IMR-90 (cell line): ENCODE measurements around the gene OR1S1. TPM values are rescaled to one million over a fixed set of nuclear protein-coding genes. Genes with fewer than 3 reads are reported as not detected.

Source experiments
- ATAC-seq: fragments of 200-7000 bp; cut with Tn5 transposase; 2 replicates; pipeline ENCODE4 v1.9.1; 2020; ENCODE audit warnings: low read depth, mild to moderate bottlenecking, moderate library complexity
- BruUV-seq: library from RNA; stranded (reverse); fragments of 400-500 nt; replicated peaks from 2 replicates; lab custom pipeline; 2021; lab: Mats Ljungman, UMichigan
- CTCF ChIA-PET: fragments of 300-600 bp; formaldehyde crosslinking; extraction: SDS; loops from one replicate; lab custom pipeline; 2021; ENCODE audit warnings: antibody characterized with exemption; lab: Yijun Ruan, JAX
- POLR2A ChIA-PET: fragments of 300-600 bp; sonication (Branson Sonifier 250); formaldehyde crosslinking; loops from one replicate; lab custom pipeline; 2022; ENCODE audit warnings: antibody characterized with exemption; ENCODE audit not compliant: unreplicated experiment; lab: Charles Lee
- DNase-seq: peaks from one replicate; pipeline ENCODE4 v3.0.0; 2013
- H2AFZ ChIP-seq: replicated peaks from 2 replicates; pipeline ENCODE3; 2013; ENCODE audit warnings: low read length, mild to moderate bottlenecking; ENCODE audit not compliant: poor library complexity
- H2AK5ac ChIP-seq: 2 replicates; pipeline ENCODE4 v1.6.1; 2013; ENCODE audit warnings: low read depth, low read length, inconsistent platforms
- H2AK9ac ChIP-seq: replicated peaks from 2 replicates; pipeline ENCODE3; 2013; ENCODE audit warnings: mild to moderate bottlenecking, low read depth, low read length, moderate library complexity; ENCODE audit not compliant: poor library complexity
- H2BK120ac ChIP-seq: 2 replicates; pipeline ENCODE4 v1.6.1; 2013; ENCODE audit warnings: low read depth, low read length, inconsistent platforms
- H2BK15ac ChIP-seq: 3 replicates; pipeline ENCODE4 v1.6.1; 2013; ENCODE audit warnings: low read depth, low read length, inconsistent platforms
- H2BK20ac ChIP-seq: 2 replicates; pipeline ENCODE4 v1.6.1; 2013; ENCODE audit warnings: low read depth, mild to moderate bottlenecking, inconsistent platforms, low read length, moderate library complexity
- H2BK5ac ChIP-seq: 2 replicates; pipeline ENCODE4 v1.6.1; 2013; ENCODE audit warnings: mild to moderate bottlenecking, low read depth, low read length, inconsistent platforms; ENCODE audit not compliant: poor library complexity, severe bottlenecking
- H3K14ac ChIP-seq: replicated peaks from 2 replicates; pipeline ENCODE4 v1.6.1; 2013; ENCODE audit warnings: low read depth, low read length, inconsistent platforms
- H3K18ac ChIP-seq: 2 replicates; pipeline ENCODE4 v1.6.1; 2013; ENCODE audit warnings: low read depth, low read length, control low read depth
- H3K23ac ChIP-seq: 2 replicates; pipeline ENCODE4 v1.6.1; 2013; ENCODE audit warnings: low read depth, low read length, inconsistent platforms
- H3K27ac ChIP-seq: 2 replicates; pipeline ENCODE4 v1.5.1; 2013; ENCODE audit warnings: mild to moderate bottlenecking, control low read depth, low read length; ENCODE audit not compliant: insufficient read depth
- H3K27me3 ChIP-seq: 2 replicates; pipeline ENCODE4 v1.6.1; 2013; ENCODE audit warnings: low read length; ENCODE audit not compliant: control insufficient read depth, insufficient read depth
- H3K36me3 ChIP-seq: 2 replicates; pipeline ENCODE4 v1.6.1; 2013; ENCODE audit warnings: low read length, mixed read lengths; ENCODE audit not compliant: control insufficient read depth, insufficient read depth
- H3K4ac ChIP-seq: 2 replicates; pipeline ENCODE4 v1.6.1; 2013; ENCODE audit warnings: low read depth, low read length, inconsistent platforms
- H3K4me1 ChIP-seq: 2 replicates; pipeline ENCODE4 v1.6.1; 2013; ENCODE audit warnings: low read length, mixed read lengths; ENCODE audit not compliant: control insufficient read depth, insufficient read depth
- H3K4me2 ChIP-seq: 2 replicates; pipeline ENCODE4 v1.6.1; 2013; ENCODE audit warnings: low read depth, mild to moderate bottlenecking, control low read depth, low read length, moderate library complexity
- H3K4me3 ChIP-seq: 2 replicates; pipeline ENCODE4 v1.5.1; 2013; ENCODE audit warnings: low read depth, mild to moderate bottlenecking, control low read depth, low read length, moderate library complexity; ENCODE audit not compliant: insufficient read depth
- H3K56ac ChIP-seq: 2 replicates; pipeline ENCODE4 v1.6.1; 2013; ENCODE audit warnings: low read length, inconsistent platforms; ENCODE audit not compliant: insufficient read depth; ENCODE audit errors: extremely low read depth
- H3K79me1 ChIP-seq, 2 experiments: 2 replicates each; pipeline ENCODE4 v1.6.1; 2013; ENCODE audit warnings: low read length in 2 of 2, inconsistent platforms in 1 of 2, low read depth in 1 of 2
- H3K9ac ChIP-seq: 2 replicates; pipeline ENCODE4 v1.6.1; 2013; ENCODE audit warnings: low read depth, low read length, control low read depth
- H3K9me1 ChIP-seq: 2 replicates; pipeline ENCODE4 v1.6.1; 2013; ENCODE audit warnings: low read length, inconsistent platforms; ENCODE audit not compliant: insufficient read depth
- H3K9me3 ChIP-seq: 2 replicates; pipeline ENCODE4 v1.6.1; 2013; ENCODE audit warnings: low read length; ENCODE audit not compliant: control insufficient read depth, insufficient read depth
- H4K20me1 ChIP-seq: 2 replicates; pipeline ENCODE4 v1.6.1; 2013; ENCODE audit warnings: low read length, inconsistent platforms; ENCODE audit not compliant: insufficient read depth
- H4K5ac ChIP-seq: 2 replicates; pipeline ENCODE4 v1.6.1; 2013; ENCODE audit warnings: mild to moderate bottlenecking, low read depth, low read length, control low read depth
- H4K8ac ChIP-seq, 2 experiments: 2 replicates each; pipeline ENCODE4 v1.6.1; 2013; ENCODE audit warnings: low read depth in 2 of 2, low read length in 2 of 2, control low read depth in 1 of 2, inconsistent platforms in 1 of 2
- H4K91ac ChIP-seq: 2 replicates; pipeline ENCODE4 v1.6.1; 2013; ENCODE audit warnings: low read depth, low read length, inconsistent platforms; ENCODE audit not compliant: insufficient read depth
- BHLHE40 ChIP-seq: fragments of 150-350 bp; IDR thresholded peaks from 2 replicates; pipeline ENCODE4 v1.6.1; 2016; ENCODE audit warnings: mild to moderate bottlenecking, low read depth, low read length
- CEBPB ChIP-seq: IDR thresholded peaks from 2 replicates; pipeline ENCODE4 v1.6.1; 2012; ENCODE audit warnings: low read depth, low read length, improper control_type of control experiment
- CHD1 ChIP-seq: IDR thresholded peaks from 2 replicates; pipeline ENCODE4 v1.6.1; 2012; ENCODE audit warnings: low read depth, low read length, improper control_type of control experiment
- CTCF ChIP-seq: conservative IDR thresholded peaks from 2 replicates; pipeline ENCODE4 v1.5.1; 2012; ENCODE audit warnings: mild to moderate bottlenecking, low read depth, low read length, improper control_type of control experiment
- FOS ChIP-seq: fragments of 150-350 bp; IDR thresholded peaks from 2 replicates; pipeline ENCODE4 v1.6.1; 2016; ENCODE audit warnings: low read depth, low read length
- MAFK ChIP-seq: IDR thresholded peaks from 2 replicates; pipeline ENCODE4 v1.6.1; 2012; ENCODE audit warnings: low read depth, low read length, improper control_type of control experiment
- MAZ ChIP-seq: IDR thresholded peaks from 2 replicates; pipeline ENCODE4 v1.6.1; 2012; ENCODE audit warnings: low read depth, mild to moderate bottlenecking, low read length, improper control_type of control experiment, moderate library complexity, borderline replicate concordance
- MXI1 ChIP-seq: IDR thresholded peaks from 2 replicates; pipeline ENCODE4 v1.6.1; 2012; ENCODE audit warnings: low read depth, mild to moderate bottlenecking, low read length, moderate library complexity, borderline replicate concordance
- NFE2L2 ChIP-seq: fragments of 150-350 bp; IDR thresholded peaks from 2 replicates; pipeline ENCODE4 v1.6.1; 2016; ENCODE audit warnings: low read depth, mild to moderate bottlenecking, low read length
- POLR2A ChIP-seq: IDR thresholded peaks from 2 replicates; pipeline ENCODE4 v1.6.1; 2012; ENCODE audit warnings: mild to moderate bottlenecking, low read depth, low read length
- RAD21 ChIP-seq: IDR thresholded peaks from 2 replicates; pipeline ENCODE4 v1.6.1; 2012; ENCODE audit warnings: low read length, improper control_type of control experiment
- RCOR1 ChIP-seq: IDR thresholded peaks from 2 replicates; pipeline ENCODE4 v1.6.1; 2012; ENCODE audit warnings: mild to moderate bottlenecking, low read length, improper control_type of control experiment; ENCODE audit not compliant: insufficient replicate concordance
- RFX5 ChIP-seq: IDR thresholded peaks from 2 replicates; pipeline ENCODE4 v1.8.0; 2012; ENCODE audit warnings: low read depth, mild to moderate bottlenecking, low read length, moderate library complexity
- SMC3 ChIP-seq: fragments of 150-350 bp; IDR thresholded peaks from 2 replicates; pipeline ENCODE4 v1.6.1; 2016; ENCODE audit warnings: low read depth, mild to moderate bottlenecking, antibody characterized with exemption, low read length, moderate library complexity
- WGBS, 2 experiments: methylation state at CpG; one replicate each; pipeline versions ENCODE4 v1.1.5 to v1.1.7; 2013; ENCODE audit warnings: missing lambda C conversion rate in 2 of 2; ENCODE audit not compliant: insufficient read length in 1 of 2; ENCODE audit errors: extremely low coverage in 2 of 2; 5-methylcytosine and 5-hydroxymethylcytosine counted together
- dilution Hi-C: fragments of 300-500 bp; cut with HindIII; formaldehyde crosslinking; loops from one replicate; pipeline ENCODE4 v1.14.3; 2018; ENCODE audit warnings: low sequenced_read_pairs; ENCODE audit not compliant: unreplicated experiment
- in situ Hi-C: fragments of 300-500 bp; cut with MboI; formaldehyde crosslinking; loops from 3 replicates; pipeline ENCODE4 v1.14.3; 2019; ENCODE audit warnings: low sequenced_read_pairs, inconsistent platforms, mixed read lengths
- intact Hi-C: fragments of 100-400 bp; cut with micrococcal nuclease; formaldehyde crosslinking; loops from 2 replicates; pipeline ENCODE4 v1.10.0; 2022
- polyA plus RNA-seq, 3 experiments: library from polyadenylated mRNA; depleted of rRNA; stranded (reverse); fragments of >200 nt; gene quantifications; 2 replicates each; pipeline ENCODE4 v1.2.3, GENCODE V29; 2012; ENCODE audit warnings: low replicate concordance in 1 of 3
- total RNA-seq: library from RNA; depleted of rRNA; stranded (reverse); fragments of >200 nt; gene quantifications from 2 replicates; pipeline ENCODE4 v1.2.3, GENCODE V29; 2012
- TF ChIP-seq, protein P1 (sequence below): fragments of 150-350 bp; IDR thresholded peaks from 2 replicates; pipeline ENCODE4 v1.6.1; 2017; ENCODE audit warnings: mild to moderate bottlenecking, antibody characterized with exemption, low read length, low read depth
- TF ChIP-seq, protein P2 (sequence below): fragments of 150-350 bp; IDR thresholded peaks from 2 replicates; pipeline ENCODE4 v1.6.1; 2016; ENCODE audit warnings: low read depth, mild to moderate bottlenecking, low read length, moderate library complexity, borderline replicate concordance

Gene OR1S1
- total and polyA plus RNA-seq, 2 of the 4 experiments (the other 2 are of a cell fraction) = not detected

- H3K4me1 ChIP-seq = no peaks in the 10 kb centered on the region
- in situ Hi-C loops = no loop called here
- no peak overlapping the region for H3K27ac ChIP-seq
- no peak overlapping the region for H3K23ac ChIP-seq
- no peak overlapping the region for H3K4ac ChIP-seq
- no peak overlapping the region for H2AFZ ChIP-seq
- no peak overlapping the region for H2BK5ac ChIP-seq
- H3K79me1 ChIP-seq = no peaks in the 10 kb centered on the region
- no peak overlapping the region for H3K9ac ChIP-seq
- ChIA-PET POLR2A (no interaction called here), CTCF (no interaction called here)
- no peak overlapping the region for H2BK15ac ChIP-seq
- no peak overlapping the region for H3K18ac ChIP-seq
- no peaks in the 10 kb centered on the region for H4K20me1 ChIP-seq
- ATAC-seq (no peak), DNase-seq (no peak)
- dilution Hi-C loops = no loop called here
- no CpG with 5 or more reads among the region's 1 CpG for WGBS, 2 experiments
- no peak overlapping the region for H3K14ac ChIP-seq
- no peak overlapping the region for H2BK20ac ChIP-seq
- H3K4me2 ChIP-seq = no peak overlapping the region
- H3K56ac ChIP-seq = no peak overlapping the region
- no peaks in the 10 kb centered on the region for H3K9me1 ChIP-seq
- no peaks in the 10 kb centered on the region for H3K36me3 ChIP-seq
- H2AK9ac ChIP-seq = no peak overlapping the region
- intact Hi-C loops = no loop called here
- H4K91ac ChIP-seq = no peak overlapping the region
- H4K8ac ChIP-seq = no peak overlapping the region
- no peak overlapping the region for H3K4me3 ChIP-seq
- no TSS peak for BruUV-seq
- no peak for TF ChIP-seq POLR2A
- TF ChIP-seq MAZ = no peak
- TF ChIP-seq MXI1 = no peak
- TF ChIP-seq SMC3 = no peak
- TF ChIP-seq MAFK = no peak
- no peak for TF ChIP-seq RCOR1
- TF ChIP-seq, protein P1, sequence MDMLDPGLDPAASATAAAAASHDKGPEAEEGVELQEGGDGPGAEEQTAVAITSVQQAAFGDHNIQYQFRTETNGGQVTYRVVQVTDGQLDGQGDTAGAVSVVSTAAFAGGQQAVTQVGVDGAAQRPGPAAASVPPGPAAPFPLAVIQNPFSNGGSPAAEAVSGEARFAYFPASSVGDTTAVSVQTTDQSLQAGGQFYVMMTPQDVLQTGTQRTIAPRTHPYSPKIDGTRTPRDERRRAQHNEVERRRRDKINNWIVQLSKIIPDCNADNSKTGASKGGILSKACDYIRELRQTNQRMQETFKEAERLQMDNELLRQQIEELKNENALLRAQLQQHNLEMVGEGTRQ = no peak
- no peak for TF ChIP-seq CHD1
- no peak for TF ChIP-seq BHLHE40
- TF ChIP-seq CEBPB = no peak
- TF ChIP-seq RAD21 = no peak
- TF ChIP-seq RFX5 = no peak
- no peak for TF ChIP-seq NFE2L2
- TF ChIP-seq, protein P2, sequence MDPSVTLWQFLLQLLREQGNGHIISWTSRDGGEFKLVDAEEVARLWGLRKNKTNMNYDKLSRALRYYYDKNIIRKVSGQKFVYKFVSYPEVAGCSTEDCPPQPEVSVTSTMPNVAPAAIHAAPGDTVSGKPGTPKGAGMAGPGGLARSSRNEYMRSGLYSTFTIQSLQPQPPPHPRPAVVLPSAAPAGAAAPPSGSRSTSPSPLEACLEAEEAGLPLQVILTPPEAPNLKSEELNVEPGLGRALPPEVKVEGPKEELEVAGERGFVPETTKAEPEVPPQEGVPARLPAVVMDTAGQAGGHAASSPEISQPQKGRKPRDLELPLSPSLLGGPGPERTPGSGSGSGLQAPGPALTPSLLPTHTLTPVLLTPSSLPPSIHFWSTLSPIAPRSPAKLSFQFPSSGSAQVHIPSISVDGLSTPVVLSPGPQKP = no peak
- no peak for TF ChIP-seq CTCF
- TF ChIP-seq FOS = no peak
- no peaks in the 10 kb centered on the region; the same call in 1 of the 2 replicates for H3K9me3 ChIP-seq
- H4K5ac ChIP-seq = no peak overlapping the region
- H2AK5ac ChIP-seq = no peak overlapping the region
- no peak overlapping the region for H2BK120ac ChIP-seq
- H3K27me3 ChIP-seq = peaks cover 3% of the 10 kb centered on the region; the same call in 1 of the 2 replicates
Observed at GRCh38 chr11:58164990-58165389, 47.5 kb upstream of the OR1S1 start.
